A549 (cell line): ENCODE results near the gene RELL2. TPM values are rescaled to one million over a fixed set of nuclear protein-coding genes. Genes with fewer than 3 reads are reported as not detected.

Experiments used
- ATAC-seq, 2 experiments: fragments of 200-7000 bp in 1 of 2; fragments of >200 bp in 1 of 2; cut with Nextera tagmentation in 1 of 2; cut with Tn5 transposase in 1 of 2; 3 replicates each; pipeline versions ENCODE4 v1.8.0 to v1.9.1; 2018 to 2020; ENCODE audit warnings: mild to moderate bottlenecking in 1 of 2, moderate library complexity in 1 of 2
- CTCF ChIA-PET: fragments of 300-600 bp; sonication (Branson Sonifier 250); formaldehyde crosslinking; extraction: SDS; loops from one replicate; lab custom pipeline; 2021; ENCODE audit warnings: antibody characterized with exemption, inconsistent platforms; lab: Yijun Ruan, JAX
- POLR2A ChIA-PET: fragments of 350-600 bp; formaldehyde crosslinking; extraction: SDS; loops from one replicate; lab custom pipeline; 2021; ENCODE audit warnings: antibody characterized with exemption, inconsistent platforms; lab: Yijun Ruan, JAX
- DNase-seq, 2 experiments: peaks; one replicate each; pipeline versions ENCODE4 v3.0.0 to v3.0.0-alpha.2; 2011 to 2016; ENCODE audit warnings: low read depth in 1 of 2, low spot score in 1 of 2
- FAIRE-seq: peaks from 2 replicates; lab custom pipeline; 2011; peaks lifted over from hg19 to GRCh38; lab: Jason Lieb, UNC
- H3K27ac ChIP-seq, 2 experiments: fragments of >200 bp; sonication (Bioruptor Twin); formaldehyde crosslinking; 3 replicates each; pipeline ENCODE4 v1.5.1; 2016 to 2017
- H3K4me1 ChIP-seq: fragments of >200 bp; sonication (Bioruptor Twin); formaldehyde crosslinking; 3 replicates; pipeline ENCODE4 v1.6.1; 2016
- H3K4me2 ChIP-seq: fragments of >200 bp; sonication (Bioruptor Twin); formaldehyde crosslinking; 3 replicates; pipeline ENCODE4 v1.6.1; 2016
- H3K4me3 ChIP-seq: fragments of >200 bp; sonication (Bioruptor Twin); formaldehyde crosslinking; 3 replicates; pipeline ENCODE4 v1.5.1; 2016
- H3K9me3 ChIP-seq: fragments of >200 bp; sonication (Bioruptor Twin); formaldehyde crosslinking; 3 replicates; pipeline ENCODE4 v1.6.1; 2016
- EHMT2 ChIP-seq: fragments of 200-600 bp; sonication (generic); IDR thresholded peaks from 2 replicates; pipeline ENCODE4 v1.6.1; 2016; ENCODE audit warnings: antibody characterized with exemption, low read depth, mild to moderate bottlenecking, moderate library complexity
- HOXB5 ChIP-seq: fragments of 250-450 bp; sonication (Bioruptor Pico); IDR thresholded peaks from 2 replicates; pipeline ENCODE4 v1.5.0; 2020; ENCODE audit warnings: mild to moderate bottlenecking, moderate library complexity
- KDM5A ChIP-seq: fragments of 200-600 bp; sonication (generic); IDR thresholded peaks from 2 replicates; pipeline ENCODE4 v1.6.1; 2016; ENCODE audit warnings: antibody characterized with exemption, mild to moderate bottlenecking
- MAFK ChIP-seq: fragments of 450-650 bp; IDR thresholded peaks from 2 replicates; pipeline ENCODE4 v1.6.1; 2014; ENCODE audit not compliant: partially characterized antibody
- RAD21 ChIP-seq, 2 experiments: fragments of >200 bp in 1 of 2; sonication (Bioruptor Twin) in 1 of 2; formaldehyde crosslinking in 1 of 2; IDR thresholded peaks in 1 of 2; conservative IDR thresholded peaks in 1 of 2; 2 replicates in 1 of 2; 3 replicates in 1 of 2; pipeline ENCODE4 v1.6.1; 2012 to 2018; ENCODE audit warnings: inconsistent platforms in 1 of 2
- RARB ChIP-seq: fragments of 250-450 bp; sonication (Bioruptor Pico); IDR thresholded peaks from 2 replicates; pipeline ENCODE4 v1.8.0; 2021; ENCODE audit warnings: mild to moderate bottlenecking, moderate library complexity
- RCOR1 ChIP-seq: fragments of 150-350 bp; IDR thresholded peaks from 2 replicates; pipeline ENCODE4 v1.6.1; 2014; ENCODE audit warnings: antibody characterized with exemption, low read length, low read depth
- RNF2 ChIP-seq: fragments of 200-600 bp; sonication (generic); IDR thresholded peaks from 2 replicates; pipeline ENCODE4 v1.6.1; 2016; ENCODE audit warnings: low read depth, mild to moderate bottlenecking, antibody characterized with exemption, moderate library complexity, borderline replicate concordance
- SMC3 ChIP-seq: fragments of >200 bp; sonication (Bioruptor Twin); formaldehyde crosslinking; IDR thresholded peaks from 3 replicates; pipeline ENCODE4 v1.6.1; 2018; ENCODE audit warnings: inconsistent platforms
- ZC3H11A ChIP-seq: fragments of 450-650 bp; IDR thresholded peaks from 2 replicates; pipeline ENCODE4 v1.6.1; 2014; ENCODE audit warnings: antibody characterized with exemption, mild to moderate bottlenecking
- ZSCAN20 ChIP-seq: fragments of 250-450 bp; sonication (Bioruptor Pico); IDR thresholded peaks from 2 replicates; pipeline ENCODE4 v1.8.0; 2022; ENCODE audit warnings: mild to moderate bottlenecking, moderate library complexity
- WGBS: methylation state at CpG from one replicate; pipeline ENCODE4 v1.1.6; 2017; ENCODE audit errors: missing lambda C conversion rate; 5-methylcytosine and 5-hydroxymethylcytosine counted together
- polyA plus RNA-seq, 4 experiments: library from polyadenylated mRNA; depleted of rRNA in 3 of 4; stranded (reverse); fragments of >200 nt; fragmentation: RNase III in 1 of 4; extraction: RNeasy Plus Mini Kit Qiagen cat#74134 plus additional on column Dnase treatment in 1 of 4; gene quantifications; 2 replicates in 3 of 4; 3 replicates in 1 of 4; pipeline ENCODE4 v1.2.3, GENCODE V29; 2011 to 2017
- TF ChIP-seq, protein P1 (sequence below): fragments of >200 bp; sonication (Bioruptor Twin); formaldehyde crosslinking; IDR thresholded peaks from 3 replicates; pipeline ENCODE4 v1.5.1; 2016
- TF ChIP-seq, protein P2 (sequence below): fragments of 450-650 bp; IDR thresholded peaks from 2 replicates; pipeline ENCODE4 v1.6.1; 2014; ENCODE audit warnings: antibody characterized with exemption
- TF ChIP-seq, protein P3 (sequence below): IDR thresholded peaks from 2 replicates; pipeline ENCODE4 v1.6.1; 2012
- TF ChIP-seq, protein P4 (sequence below): fragments of >200 bp; sonication (Bioruptor Twin); formaldehyde crosslinking; IDR thresholded peaks from 3 replicates; pipeline ENCODE4 v1.6.1; 2016
- TF ChIP-seq, protein P5 (sequence below): fragments of >200 bp; sonication (Bioruptor Twin); formaldehyde crosslinking; IDR thresholded peaks from 2 replicates; pipeline ENCODE4 v1.6.1; 2016

RELL2 gene
- polyA plus RNA-seq, 2 of the 4 experiments (the other 2 are of a cell fraction): 3.6 to 6.5 TPM

DNA sequence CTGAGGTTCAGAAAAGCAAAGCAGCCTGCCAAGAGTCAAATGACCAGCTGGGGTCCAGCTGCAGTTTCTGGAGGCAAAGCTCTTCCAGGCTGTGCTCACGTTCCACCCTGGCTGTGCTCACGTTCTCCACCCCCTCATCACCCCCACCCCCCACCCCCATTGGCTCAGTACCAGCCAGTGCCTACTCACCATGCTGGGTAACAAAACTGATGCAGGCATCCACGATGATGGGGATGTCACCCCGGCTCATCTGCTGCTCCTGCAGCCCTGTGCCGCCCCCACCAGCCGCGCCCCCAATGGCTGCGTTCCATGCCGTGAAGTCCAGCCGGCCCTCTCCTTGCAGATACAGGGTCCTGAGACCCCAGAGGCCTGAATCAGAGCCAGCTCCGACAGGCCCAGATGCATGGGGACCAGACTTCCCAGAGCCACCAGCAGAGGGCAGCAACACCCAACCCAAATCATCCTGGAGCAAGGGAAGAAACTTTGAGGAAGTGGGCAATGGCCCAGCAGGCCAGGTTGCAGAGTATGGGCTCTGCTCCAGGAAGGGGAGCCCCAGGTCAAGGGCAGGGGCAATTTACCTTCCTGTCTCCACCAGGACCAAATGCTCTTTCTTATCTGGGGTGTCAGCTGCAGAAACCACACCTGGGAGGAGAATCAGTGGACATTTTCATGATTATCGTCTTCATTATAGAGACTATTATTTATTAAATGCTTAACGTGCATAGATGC lies 28.1 kb downstream of the RELL2 start:
- no peak overlapping the region for H3K27ac ChIP-seq
- no peak for FAIRE-seq
- WGBS: 43% methylated on average over 5 of the region's 13 CpGs
- peak; percentile 69 to 78 for DNase-seq
- H3K9me3 ChIP-seq: no peaks in the 10 kb centered on the region
- H3K4me1 ChIP-seq: peaks cover 4% of the 10 kb centered on the region; the same call in 1 of the 3 replicates
- ChIA-PET POLR2A (interaction anchor here (0.5 to 0.6 kb wide), 2 partner anchors 185 to 241 kb away, joined by 3 to 4 read pairs; no protein-coding TSS in a partner anchor), CTCF (interaction anchor here (0.5 to 11.0 kb wide), 49 partner anchors 9 to 887 kb away, joined by 3 to 120 read pairs (median 4); partner anchors contain the start of genes ARAP3, FCHSD1, HDAC3 and PCDH1)
- no peak overlapping the region for H3K4me3 ChIP-seq
- H3K4me2 ChIP-seq: no peak overlapping the region
- peak; percentile 89 to 97 for ATAC-seq
- TF ChIP-seq MAFK (no peak), RAD21 (conservative IDR thresholded peaks at IDR 0.05 in 1 of 2, IDR thresholded peaks at IDR 0.05 in 1 of 2) (peak; percentile 84), SMC3 (peak; percentile 73)
- TF ChIP-seq, protein P1, sequence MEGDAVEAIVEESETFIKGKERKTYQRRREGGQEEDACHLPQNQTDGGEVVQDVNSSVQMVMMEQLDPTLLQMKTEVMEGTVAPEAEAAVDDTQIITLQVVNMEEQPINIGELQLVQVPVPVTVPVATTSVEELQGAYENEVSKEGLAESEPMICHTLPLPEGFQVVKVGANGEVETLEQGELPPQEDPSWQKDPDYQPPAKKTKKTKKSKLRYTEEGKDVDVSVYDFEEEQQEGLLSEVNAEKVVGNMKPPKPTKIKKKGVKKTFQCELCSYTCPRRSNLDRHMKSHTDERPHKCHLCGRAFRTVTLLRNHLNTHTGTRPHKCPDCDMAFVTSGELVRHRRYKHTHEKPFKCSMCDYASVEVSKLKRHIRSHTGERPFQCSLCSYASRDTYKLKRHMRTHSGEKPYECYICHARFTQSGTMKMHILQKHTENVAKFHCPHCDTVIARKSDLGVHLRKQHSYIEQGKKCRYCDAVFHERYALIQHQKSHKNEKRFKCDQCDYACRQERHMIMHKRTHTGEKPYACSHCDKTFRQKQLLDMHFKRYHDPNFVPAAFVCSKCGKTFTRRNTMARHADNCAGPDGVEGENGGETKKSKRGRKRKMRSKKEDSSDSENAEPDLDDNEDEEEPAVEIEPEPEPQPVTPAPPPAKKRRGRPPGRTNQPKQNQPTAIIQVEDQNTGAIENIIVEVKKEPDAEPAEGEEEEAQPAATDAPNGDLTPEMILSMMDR: peak; percentile 91

DNA sequence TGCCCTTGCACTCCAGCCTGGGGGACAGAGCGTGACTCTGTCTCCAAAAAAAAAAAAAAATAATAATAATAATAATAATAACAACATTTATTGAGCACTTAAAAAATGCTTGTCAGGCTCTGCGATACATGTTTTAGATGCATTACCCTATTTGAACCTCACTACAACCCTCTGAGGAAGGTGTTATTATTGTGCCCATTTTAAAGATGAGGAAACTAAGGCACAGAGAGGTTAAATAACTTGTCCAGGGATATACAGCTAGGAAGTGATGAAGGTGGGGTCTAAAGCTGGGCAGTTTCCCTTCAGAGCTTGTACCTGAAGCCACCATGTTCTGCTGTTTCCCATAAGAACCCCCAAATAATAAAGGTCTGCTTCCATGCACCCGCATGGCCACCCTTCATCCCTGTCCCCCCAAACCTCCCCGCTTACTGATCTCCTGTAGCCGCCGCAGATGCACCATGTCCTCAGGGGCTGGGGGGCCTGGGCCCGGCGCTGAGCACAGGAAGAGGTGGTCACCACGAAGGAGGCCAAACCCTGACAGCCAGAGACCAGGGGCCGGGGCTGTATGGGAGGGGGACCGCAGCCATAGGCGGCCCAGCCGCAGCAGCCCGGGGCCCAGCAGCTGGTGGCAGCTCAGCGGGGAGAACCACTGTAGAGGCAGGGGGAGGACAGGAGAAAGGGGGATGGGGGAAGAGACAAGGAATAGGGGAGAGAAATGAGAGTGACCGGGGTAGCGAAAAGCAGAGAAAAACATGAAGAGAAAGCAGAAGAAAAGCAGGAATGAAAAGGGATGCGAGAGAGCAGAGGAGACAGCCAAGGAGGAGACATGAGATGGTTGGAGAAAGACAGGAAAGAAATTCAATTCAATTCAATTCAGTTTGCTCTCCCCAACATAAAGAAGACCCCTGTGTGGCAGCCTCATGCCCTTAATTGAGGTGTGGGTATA lies 29.5 kb downstream of the RELL2 start:
- no peak for DNase-seq
- no peak for TF ChIP-seq ZC3H11A
- TF ChIP-seq HOXB5 (CRISPR knock-in tag): no peak
- TF ChIP-seq, protein P1: no peak
- TF ChIP-seq, protein P2, sequence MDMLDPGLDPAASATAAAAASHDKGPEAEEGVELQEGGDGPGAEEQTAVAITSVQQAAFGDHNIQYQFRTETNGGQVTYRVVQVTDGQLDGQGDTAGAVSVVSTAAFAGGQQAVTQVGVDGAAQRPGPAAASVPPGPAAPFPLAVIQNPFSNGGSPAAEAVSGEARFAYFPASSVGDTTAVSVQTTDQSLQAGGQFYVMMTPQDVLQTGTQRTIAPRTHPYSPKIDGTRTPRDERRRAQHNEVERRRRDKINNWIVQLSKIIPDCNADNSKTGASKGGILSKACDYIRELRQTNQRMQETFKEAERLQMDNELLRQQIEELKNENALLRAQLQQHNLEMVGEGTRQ: no peak
- TF ChIP-seq RCOR1: no peak
- TF ChIP-seq, protein P3, sequence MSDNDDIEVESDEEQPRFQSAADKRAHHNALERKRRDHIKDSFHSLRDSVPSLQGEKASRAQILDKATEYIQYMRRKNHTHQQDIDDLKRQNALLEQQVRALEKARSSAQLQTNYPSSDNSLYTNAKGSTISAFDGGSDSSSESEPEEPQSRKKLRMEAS: no peak
- no peak for TF ChIP-seq RNF2
- no peak for TF ChIP-seq RARB (CRISPR knock-in tag)
- TF ChIP-seq, protein P4, sequence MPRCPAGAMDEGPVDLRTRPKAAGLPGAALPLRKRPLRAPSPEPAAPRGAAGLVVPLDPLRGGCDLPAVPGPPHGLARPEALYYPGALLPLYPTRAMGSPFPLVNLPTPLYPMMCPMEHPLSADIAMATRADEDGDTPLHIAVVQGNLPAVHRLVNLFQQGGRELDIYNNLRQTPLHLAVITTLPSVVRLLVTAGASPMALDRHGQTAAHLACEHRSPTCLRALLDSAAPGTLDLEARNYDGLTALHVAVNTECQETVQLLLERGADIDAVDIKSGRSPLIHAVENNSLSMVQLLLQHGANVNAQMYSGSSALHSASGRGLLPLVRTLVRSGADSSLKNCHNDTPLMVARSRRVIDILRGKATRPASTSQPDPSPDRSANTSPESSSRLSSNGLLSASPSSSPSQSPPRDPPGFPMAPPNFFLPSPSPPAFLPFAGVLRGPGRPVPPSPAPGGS: no peak
- TF ChIP-seq KDM5A: no peak
- TF ChIP-seq, protein P5, sequence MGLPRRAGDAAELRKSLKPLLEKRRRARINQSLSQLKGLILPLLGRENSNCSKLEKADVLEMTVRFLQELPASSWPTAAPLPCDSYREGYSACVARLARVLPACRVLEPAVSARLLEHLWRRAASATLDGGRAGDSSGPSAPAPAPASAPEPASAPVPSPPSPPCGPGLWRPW: no peak
- TF ChIP-seq EHMT2: no peak
- TF ChIP-seq ZSCAN20 (CRISPR knock-in tag): no peak
- TF ChIP-seq, all 56 proteins: peak for 0
- FAIRE-seq (no peak), ATAC-seq (no peak)
- H3K27ac ChIP-seq: no peak overlapping the region
- no peak overlapping the region for H3K4me3 ChIP-seq
- ChIA-PET POLR2A (no interaction called here), CTCF (interaction anchor here (0.7 to 11.0 kb wide), 16 partner anchors 7 to 303 kb away, joined by 3 to 120 read pairs (median 6); partner anchors contain the start of genes ARAP3, PCDH1, PCDH12 and RNF14)
- H3K4me2 ChIP-seq: no peak overlapping the region
- 91% methylated on average over 16 of the region's 18 CpGs for WGBS
- peaks cover 4% of the 10 kb centered on the region; the same call in 1 of the 3 replicates for H3K4me1 ChIP-seq
- H3K9me3 ChIP-seq: no peaks in the 10 kb centered on the region
